Measurements from ENCODE around the gene GFRA1.

Gene GFRA1

GRCh38 chr10:116272440-116273283, at the start of gene GFRA1:
GFRA1 (minus strand) TSS chr10:116273206; CDS start chr10:116272029, 1,177 bp downstream.
- DNase-seq, result no peak

- DNase-seq, result no peak
Observed at GRCh38 chr10:116316503-116316902, 43.5 kb upstream of the GFRA1 start.

- DNase-seq, result no peak
Observed at GRCh38 chr10:116312548-116312947, 39.5 kb upstream of the GFRA1 start.

- no peak for DNase-seq
Observed at GRCh38 chr10:116311706-116312490, 38.9 kb upstream of the GFRA1 start.

GRCh38 chr10:116311016-116311415, 38.0 kb upstream of the GFRA1 start:
- DNase-seq, result no peak

GRCh38 chr10:116307455-116307854, 34.4 kb upstream of the GFRA1 start:
- DNase-seq, result no peak

GRCh38 chr10:116306847-116307246, 33.8 kb upstream of the GFRA1 start:
- no peak for DNase-seq

- no peak for DNase-seq
Observed at GRCh38 chr10:116304923-116305322, 31.9 kb upstream of the GFRA1 start.

GRCh38 chr10:116300542-116300941, 27.5 kb upstream of the GFRA1 start:
- DNase-seq, result no peak

GRCh38 chr10:116298586-116298985, 25.6 kb upstream of the GFRA1 start:
- DNase-seq, result no peak

- no peak for DNase-seq
Observed at GRCh38 chr10:116296291-116296721, 23.3 kb upstream of the GFRA1 start.

GRCh38 chr10:116292493-116292892, 19.5 kb upstream of the GFRA1 start:
- no peak for DNase-seq

- no peak for DNase-seq
Observed at GRCh38 chr10:116289652-116290051, 16.6 kb upstream of the GFRA1 start.

- no peak for DNase-seq
Observed at GRCh38 chr10:116287906-116288501, 15.0 kb upstream of the GFRA1 start.

- DNase-seq, result no peak
Observed at GRCh38 chr10:116286626-116287200, 13.7 kb upstream of the GFRA1 start.

GRCh38 chr10:116281775-116282174, 8.8 kb upstream of the GFRA1 start:
- no peak for DNase-seq

GRCh38 chr10:116278846-116279245, 5.8 kb upstream of the GFRA1 start:
- DNase-seq, result no peak

GRCh38 chr10:116276981-116277380, 4.0 kb upstream of the GFRA1 start:
- DNase-seq, result no peak

GRCh38 chr10:116274064-116274904, 1.3 kb upstream of the GFRA1 start:
- no peak for DNase-seq

GRCh38 chr10:116271593-116272439, 1.2 kb downstream of the GFRA1 start:
- no peak for DNase-seq
